SK-N-SH (cell line): ENCODE data around the gene ESRRG. TPM values are rescaled to one million over a fixed set of nuclear protein-coding genes. Genes with fewer than 3 reads are reported as not detected.

Experiments
- CTCF ChIA-PET: fragments of 300-600, 350-600 bp; formaldehyde crosslinking; extraction: SDS; loops from one replicate; lab custom pipeline; 2021; lab: Yijun Ruan, JAX
- POLR2A ChIA-PET: fragments of 350-600 bp; sonication (Branson Sonifier 250); formaldehyde crosslinking; extraction: SDS; loops from one replicate; lab custom pipeline; 2020; ENCODE audit warnings: antibody characterized with exemption, inconsistent platforms; lab: Yijun Ruan, JAX
- DNase-seq: peaks from one replicate; pipeline ENCODE4 v3.0.0; 2012
- H2AFZ ChIP-seq: fragments of 200-600 bp; sonication (generic); 2 replicates; pipeline ENCODE4 v1.8.1; 2016; ENCODE audit warnings: antibody characterized with exemption, mild to moderate bottlenecking, low read depth
- H3F3A ChIP-seq: fragments of 200-600 bp; sonication (generic); replicated peaks from 2 replicates; pipeline ENCODE3; 2016; ENCODE audit warnings: antibody characterized with exemption, mild to moderate bottlenecking; ENCODE audit not compliant: insufficient read depth
- H3K27ac ChIP-seq, 2 experiments: fragments of 200-500 bp in 1 of 2; fragments of 200-600 bp in 1 of 2; sonication (Bioruptor generic) in 1 of 2; sonication (generic), shearing (Covaris generic) in 1 of 2; 2 replicates each; pipeline versions ENCODE4 v1.5.1 to v1.6.1; 2014 to 2016; ENCODE audit warnings: low read depth in 2 of 2, inconsistent platforms in 1 of 2, low read length in 1 of 2, mild to moderate bottlenecking in 1 of 2, mixed read lengths in 1 of 2
- H3K27me3 ChIP-seq: fragments of 200-600 bp; sonication (generic), shearing (Covaris generic); 2 replicates; pipeline ENCODE4 v1.6.1; 2016; ENCODE audit warnings: mixed run types; ENCODE audit not compliant: insufficient read depth
- H3K36me3 ChIP-seq, 2 experiments: fragments of 200-500 bp in 1 of 2; fragments of 200-600 bp in 1 of 2; sonication (Bioruptor generic) in 1 of 2; sonication (generic) in 1 of 2; replicated peaks in 1 of 2; 2 replicates each; pipeline versions ENCODE3 to v1.5.1; 2014 to 2016; ENCODE audit warnings: low read length in 1 of 2, mild to moderate bottlenecking in 1 of 2; ENCODE audit not compliant: insufficient read depth in 2 of 2, control insufficient read depth in 1 of 2
- H3K4me1 ChIP-seq, 2 experiments: fragments of 200-500 bp in 1 of 2; fragments of 200-600 bp in 1 of 2; sonication (Bioruptor generic) in 1 of 2; sonication (generic), shearing (Covaris generic) in 1 of 2; 2 replicates each; pipeline versions ENCODE4 v1.5.1 to v1.6.1; 2014 to 2016; ENCODE audit warnings: low read depth in 1 of 2, low read length in 1 of 2, mixed run types in 1 of 2; ENCODE audit not compliant: insufficient read depth in 2 of 2, control insufficient read depth in 1 of 2
- H3K4me2 ChIP-seq: fragments of 200-600 bp; sonication (generic), shearing (Covaris generic); 2 replicates; pipeline ENCODE4 v1.6.1; 2017; ENCODE audit warnings: mixed run types
- H3K4me3 ChIP-seq, 2 experiments: fragments of 200-500 bp in 1 of 2; fragments of 200-600 bp in 1 of 2; sonication (Bioruptor generic) in 1 of 2; sonication (generic), shearing (Covaris generic) in 1 of 2; 2 replicates each; pipeline versions ENCODE4 v1.5.1 to v1.8.1; 2014 to 2016; ENCODE audit warnings: low read depth in 2 of 2, inconsistent platforms in 1 of 2, low read length in 1 of 2, mild to moderate bottlenecking in 1 of 2, mixed read lengths in 1 of 2, moderate library complexity in 1 of 2
- H3K79me2 ChIP-seq: fragments of 200-600 bp; sonication (generic); 2 replicates; pipeline ENCODE4 v1.8.1; 2017; ENCODE audit warnings: mild to moderate bottlenecking; ENCODE audit not compliant: insufficient read depth
- H3K9ac ChIP-seq: fragments of 200-600 bp; sonication (generic); 2 replicates; pipeline ENCODE4 v1.6.1; 2017; ENCODE audit warnings: mixed run types
- H3K9me2 ChIP-seq: fragments of 200-600 bp; sonication (generic); 2 replicates; pipeline ENCODE4 v1.6.1; 2017; ENCODE audit warnings: mixed run types
- H3K9me3 ChIP-seq: fragments of 200-600 bp; sonication (generic); 2 replicates; pipeline ENCODE4 v1.6.1; 2017; ENCODE audit warnings: mixed run types, mild to moderate bottlenecking, moderate library complexity
- H4K20me1 ChIP-seq: fragments of 200-600 bp; sonication (generic); 2 replicates; pipeline ENCODE4 v1.6.1; 2017; ENCODE audit warnings: mild to moderate bottlenecking, mixed run types; ENCODE audit not compliant: insufficient read depth
- CHD2 ChIP-seq: fragments of 150-350 bp; IDR thresholded peaks from 2 replicates; pipeline ENCODE4 v1.6.1; 2018; ENCODE audit warnings: low read length; ENCODE audit not compliant: partially characterized antibody
- ELF1 ChIP-seq: IDR thresholded peaks from 2 replicates; pipeline ENCODE4 v1.4.0; 2012
- EP300 ChIP-seq, 2 experiments: IDR thresholded peaks; 2 replicates each; pipeline versions ENCODE4 v1.4.0 to v1.6.1; 2012; ENCODE audit warnings: borderline replicate concordance in 1 of 2, low read depth in 1 of 2, low read length in 1 of 2
- FOXJ3 ChIP-seq: sonication (generic); formaldehyde crosslinking; IDR thresholded peaks from 2 replicates; pipeline ENCODE4 v1.5.1; 2020; ENCODE audit warnings: mild to moderate bottlenecking, missing genetic modification reagents
- FOXM1 ChIP-seq: IDR thresholded peaks from 2 replicates; pipeline ENCODE4 v1.4.0; 2012; ENCODE audit warnings: low read depth, mild to moderate bottlenecking
- GABPA ChIP-seq: IDR thresholded peaks from 2 replicates; pipeline ENCODE4 v1.4.0; 2012; ENCODE audit warnings: low read depth, mild to moderate bottlenecking
- IRF3 ChIP-seq: fragments of 150-350 bp; IDR thresholded peaks from 2 replicates; pipeline ENCODE4 v1.6.1; 2016; ENCODE audit warnings: mild to moderate bottlenecking, low read depth, low read length
- MAX ChIP-seq: IDR thresholded peaks from 2 replicates; pipeline ENCODE4 v1.4.0; 2012; ENCODE audit warnings: low read depth
- MXI1 ChIP-seq: IDR thresholded peaks from 2 replicates; pipeline ENCODE4 v1.6.1; 2012; ENCODE audit warnings: mild to moderate bottlenecking, low read depth, low read length, improper control_type of control experiment
- NFIC ChIP-seq: IDR thresholded peaks from 2 replicates; pipeline ENCODE4 v1.4.0; 2012; ENCODE audit warnings: borderline replicate concordance
- PBX3 ChIP-seq: IDR thresholded peaks from 2 replicates; pipeline ENCODE4; 2012
- POLR2AphosphoS5 ChIP-seq: IDR thresholded peaks from 2 replicates; pipeline ENCODE4 v1.6.1; 2012; ENCODE audit warnings: low read depth, low read length
- RCOR1 ChIP-seq: fragments of 150-350 bp; IDR thresholded peaks from 2 replicates; pipeline ENCODE4 v1.6.1; 2017; ENCODE audit warnings: antibody characterized with exemption, low read length
- RFX5 ChIP-seq: IDR thresholded peaks from 2 replicates; pipeline ENCODE4 v1.6.1; 2012; ENCODE audit warnings: mild to moderate bottlenecking, improper control_type of control experiment, low read length
- TCF12 ChIP-seq: IDR thresholded peaks from 2 replicates; pipeline ENCODE4 v1.4.0; 2012
- TEAD4 ChIP-seq: IDR thresholded peaks from 2 replicates; pipeline ENCODE4 v1.4.0; 2012; ENCODE audit warnings: mild to moderate bottlenecking, borderline replicate concordance; ENCODE audit not compliant: insufficient read depth
- USF1 ChIP-seq: IDR thresholded peaks from 2 replicates; pipeline ENCODE4 v1.4.0; 2012; ENCODE audit warnings: low read depth, borderline replicate concordance
- ZBTB33 ChIP-seq: IDR thresholded peaks from 2 replicates; pipeline ENCODE4 v1.4.0; 2012; ENCODE audit warnings: low read depth, borderline replicate concordance
- WGBS: methylation state at CpG from one replicate; pipeline ENCODE4 v1.1.6; 2017; ENCODE audit warnings: low lambda C conversion rate; 5-methylcytosine and 5-hydroxymethylcytosine counted together
- polyA plus RNA-seq, 3 experiments: library from polyadenylated mRNA; depleted of rRNA; stranded (reverse); fragments of >200 nt; gene quantifications; 2 replicates each; pipeline ENCODE4 v1.2.3, GENCODE V29; 2012

ESRRG gene
- polyA plus RNA-seq, 1 of the 3 experiments (the other 2 are of a cell fraction), result 0.26 TPM

GRCh38 chr1:216485042-216485441 is 238.2 kb downstream of the ESRRG start:
- Histone ChIP-seq H2AFZ (no peak overlapping the region), H3K36me3 (no peaks in the 10 kb centered on the region), H3K9ac (no peak overlapping the region), H3K27me3 (no peaks in the 10 kb centered on the region), H3F3A (no peaks in the 10 kb centered on the region), H3K4me2 (no peak overlapping the region), H3K9me3 (no peaks in the 10 kb centered on the region), H3K4me3 (no peak overlapping the region), H3K27ac (no peak overlapping the region), H4K20me1 (no peaks in the 10 kb centered on the region), H3K4me1 (no peaks in the 10 kb centered on the region), H3K9me2 (no peaks in the 10 kb centered on the region), H3K79me2 (no peaks in the 10 kb centered on the region)
- no peak for TF ChIP-seq ELF1
- DNase-seq, result no peak
- 42% methylated on average over 1 of the region's 1 CpG for WGBS
- POLR2A ChIA-PET, result no interaction called here
- CTCF ChIA-PET, result no interaction called here

- H3K79me2 ChIP-seq, result no peaks in the 10 kb centered on the region
- H3K36me3 ChIP-seq, result no peaks in the 10 kb centered on the region
- H2AFZ ChIP-seq, result no peak overlapping the region
- H3K4me2 ChIP-seq, result no peak overlapping the region
- no peak overlapping the region for H3K4me3 ChIP-seq
- H3K27me3 ChIP-seq, result no peaks in the 10 kb centered on the region
- H3K4me1 ChIP-seq, result no peaks in the 10 kb centered on the region
- H3K9me2 ChIP-seq, result no peaks in the 10 kb centered on the region
- TF ChIP-seq MXI1, result no peak
- no peak for TF ChIP-seq RCOR1
- TF ChIP-seq PBX3, result no peak
- no peak for TF ChIP-seq FOXJ3
- TF ChIP-seq RFX5, result no peak
- TF ChIP-seq, all 33 proteins: peak for 0
- Histone ChIP-seq H3F3A (no peaks in the 10 kb centered on the region), H3K27ac (no peak overlapping the region), H4K20me1 (no peaks in the 10 kb centered on the region), H3K9ac (no peak overlapping the region), H3K9me3 (no peaks in the 10 kb centered on the region)
- CTCF ChIA-PET, result interaction anchor here (1.2 kb wide), 1 partner anchor 42 kb away, joined by 3 read pairs; no protein-coding TSS in a partner anchor
- DNase-seq, result no peak
- 40% methylated on average over 1 of the region's 1 CpG for WGBS
- POLR2A ChIA-PET, result no interaction called here
Observed at GRCh38 chr1:216483672-216484401, 239.4 kb downstream of the ESRRG start.

- CTCF ChIA-PET, result no interaction called here
- H3F3A ChIP-seq, result no peaks in the 10 kb centered on the region
- no peak overlapping the region for H3K27ac ChIP-seq
- H4K20me1 ChIP-seq, result no peaks in the 10 kb centered on the region
- H3K4me3 ChIP-seq, result no peak overlapping the region
- H2AFZ ChIP-seq, result no peak overlapping the region
- H3K36me3 ChIP-seq, result no peaks in the 10 kb centered on the region
- H3K9me3 ChIP-seq, result no peaks in the 10 kb centered on the region
- no peaks in the 10 kb centered on the region for H3K27me3 ChIP-seq
- no peak overlapping the region for H3K4me2 ChIP-seq
- H3K4me1 ChIP-seq, result no peaks in the 10 kb centered on the region
- WGBS, result 45% methylated on average over 2 of the region's 3 CpGs
- H3K9me2 ChIP-seq, result no peaks in the 10 kb centered on the region
- H3K9ac ChIP-seq, result no peak overlapping the region
- no peak for DNase-seq
- POLR2A ChIA-PET, result no interaction called here
- no peaks in the 10 kb centered on the region for H3K79me2 ChIP-seq
- no peak for TF ChIP-seq TEAD4
- TF ChIP-seq IRF3, result no peak
- no peak for TF ChIP-seq CHD2
- TF ChIP-seq NFIC, result no peak
- no peak for TF ChIP-seq MAX
- no peak for TF ChIP-seq USF1
- no peak for TF ChIP-seq POLR2AphosphoS5
- TF ChIP-seq ZBTB33, result no peak
- no peak for TF ChIP-seq FOXJ3
- no peak for TF ChIP-seq ELF1
- TF ChIP-seq RFX5, result no peak
- no peak for TF ChIP-seq EP300 (IDR thresholded peaks at IDR 0.05; ENCODE audit: borderline replicate concordance in 1 of 2, low read depth in 1 of 2, low read length in 1 of 2)
- TF ChIP-seq TCF12, result no peak
- no peak for TF ChIP-seq FOXM1
- no peak for TF ChIP-seq GABPA
Observed at GRCh38 chr1:216482620-216483019, 240.6 kb downstream of the ESRRG start.
